Vagina (tissue), 2 donors: ENCODE results near the gene LRRC36. TPM values are rescaled to one million over a fixed set of nuclear protein-coding genes. Genes with fewer than 3 reads are reported as not detected.

ENCODE experiments used
- DNase-seq, 2 donors: peaks; one replicate each; pipeline ENCODE4 v3.0.0-alpha.2; 2017; ENCODE audit errors: extremely low spot score in 2 of 2
- H3K27ac ChIP-seq: fragments of 200-600 bp; sonication (generic); one replicate; pipeline ENCODE4 v1.5.1; 2019
- H3K27me3 ChIP-seq: fragments of 200-600 bp; sonication (generic); one replicate; pipeline ENCODE4 v1.5.1; 2019
- H3K36me3 ChIP-seq, 2 donors: fragments of 200-600 bp; sonication (generic); one replicate each; pipeline ENCODE4 v1.5.1; 2017 to 2019
- H3K4me1 ChIP-seq: fragments of 200-600 bp; sonication (generic); one replicate; pipeline ENCODE4 v1.5.1; 2019
- H3K4me3 ChIP-seq, 2 donors: fragments of 200-600 bp; sonication (generic); 1 replicate in 1 of 2; 2 replicates in 1 of 2; pipeline ENCODE4 v1.5.1; 2016 to 2019
- H3K9me3 ChIP-seq: fragments of 200-600 bp; sonication (generic); one replicate; pipeline ENCODE4 v1.5.1; 2019
- POLR2A ChIP-seq, 2 donors: fragments of 450-650 bp; IDR thresholded peaks; one replicate each; pipeline ENCODE4 v1.6.1; 2017; ENCODE audit warnings: antibody characterized with exemption in 2 of 2, mild to moderate bottlenecking in 2 of 2, moderate library complexity in 2 of 2
- POLR2AphosphoS5 ChIP-seq, 2 donors: sonication (generic); formaldehyde crosslinking; IDR thresholded peaks; one replicate each; pipeline ENCODE4 v1.9.0; 2017; ENCODE audit warnings: antibody characterized with exemption in 2 of 2, mild to moderate bottlenecking in 2 of 2, low read depth in 1 of 2; ENCODE audit not compliant: insufficient read depth in 1 of 2
- intact Hi-C: fragments of 100-400 bp; cut with DNase I; formaldehyde crosslinking; loops from one replicate; pipeline ENCODE4 v1.15.1; 2023
- total RNA-seq: library from RNA; depleted of rRNA; stranded (reverse); fragments of >200 nt; gene quantifications from one replicate; pipeline ENCODE4 v1.2.3, GENCODE V29; 2016
- TF ChIP-seq, protein P1 (sequence below), 3 experiments: fragments of 450-650 bp in 2 of 3; fragments of 200-600 bp in 1 of 3; sonication (generic) in 1 of 3; IDR thresholded peaks; one replicate each; pipeline ENCODE4 v1.5.1; 2017 to 2019; ENCODE audit warnings: antibody characterized with exemption in 3 of 3, mild to moderate bottlenecking in 2 of 3, moderate library complexity in 2 of 3

Gene LRRC36
- total RNA-seq, 1 donor from 2014 or later, result not detected

DNA sequence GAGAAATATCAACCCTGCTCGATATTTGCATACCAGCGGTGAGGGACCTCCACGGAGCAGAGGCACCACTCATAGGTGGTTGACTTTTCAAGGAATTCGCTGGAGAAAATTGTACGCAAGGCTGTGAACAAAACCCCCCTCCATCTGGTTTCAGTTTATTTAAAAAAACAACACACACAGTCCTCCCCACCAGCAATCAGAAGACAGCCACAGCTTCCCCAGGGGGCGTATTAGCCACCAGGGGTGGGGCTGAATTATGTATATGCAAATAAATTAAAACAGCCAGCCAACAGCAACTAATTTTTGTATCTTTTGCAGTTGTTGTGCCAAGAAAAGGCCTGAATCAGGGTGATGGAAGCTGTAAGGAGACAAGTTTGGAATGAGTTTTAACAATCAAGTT is 98.4 kb downstream of the LRRC36 start:
- TF ChIP-seq POLR2A (IDR thresholded peaks at IDR 0.05) (no peak), POLR2AphosphoS5 (IDR thresholded peaks at IDR 0.05; ENCODE audit: insufficient read depth in 1 of 2, low read depth in 1 of 2) (no peak)
- Histone ChIP-seq H3K27me3 (no peaks in the 10 kb centered on the region), H3K9me3 (no peaks in the 10 kb centered on the region), H3K27ac (peak overlapping the region; percentile 26), H3K4me1 (peaks cover 32% of the 10 kb centered on the region), H3K36me3 (no peaks in the 10 kb centered on the region), H3K4me3 (no peak overlapping the region)
- intact Hi-C loops, result no loop called here
- no peak for DNase-seq

GRCh38 chr16:67425580-67425979 is 99.0 kb downstream of the LRRC36 start:
- H3K27ac ChIP-seq, result peak overlapping the region; percentile 78
- DNase-seq, result no peak
- intact Hi-C loops, result no loop called here

DNA sequence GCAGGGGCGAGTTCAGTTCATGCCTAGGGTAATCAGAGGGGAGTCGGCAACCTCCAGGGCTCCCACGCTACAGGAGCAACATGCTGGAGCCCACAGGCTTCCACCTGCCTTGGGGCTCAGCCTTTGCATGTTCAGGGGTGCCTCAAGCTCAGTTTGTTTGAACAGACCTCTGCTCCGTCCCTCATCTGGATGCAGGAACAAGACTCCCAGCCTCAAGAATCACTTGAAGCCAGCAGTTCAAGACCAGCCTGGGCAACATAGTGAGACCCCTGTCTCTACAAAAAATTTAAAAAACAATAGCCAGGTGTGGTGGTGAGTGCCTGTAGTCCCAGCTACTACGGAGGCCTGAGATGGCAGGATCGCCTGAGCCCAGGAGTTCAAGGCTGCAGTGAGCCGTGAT is 99.4 kb downstream of the LRRC36 start:
- intact Hi-C loops, result no loop called here
- no peak for DNase-seq
- Histone ChIP-seq H3K9me3 (no peaks in the 10 kb centered on the region), H3K36me3 (no peaks in the 10 kb centered on the region), H3K4me3 (no peak overlapping the region), H3K27me3 (no peaks in the 10 kb centered on the region), H3K4me1 (peaks cover 41% of the 10 kb centered on the region), H3K27ac (peak overlapping the region; percentile 78)
- no peak for TF ChIP-seq POLR2AphosphoS5 (IDR thresholded peaks at IDR 0.05; ENCODE audit: insufficient read depth in 1 of 2, low read depth in 1 of 2)
- TF ChIP-seq, protein P1, sequence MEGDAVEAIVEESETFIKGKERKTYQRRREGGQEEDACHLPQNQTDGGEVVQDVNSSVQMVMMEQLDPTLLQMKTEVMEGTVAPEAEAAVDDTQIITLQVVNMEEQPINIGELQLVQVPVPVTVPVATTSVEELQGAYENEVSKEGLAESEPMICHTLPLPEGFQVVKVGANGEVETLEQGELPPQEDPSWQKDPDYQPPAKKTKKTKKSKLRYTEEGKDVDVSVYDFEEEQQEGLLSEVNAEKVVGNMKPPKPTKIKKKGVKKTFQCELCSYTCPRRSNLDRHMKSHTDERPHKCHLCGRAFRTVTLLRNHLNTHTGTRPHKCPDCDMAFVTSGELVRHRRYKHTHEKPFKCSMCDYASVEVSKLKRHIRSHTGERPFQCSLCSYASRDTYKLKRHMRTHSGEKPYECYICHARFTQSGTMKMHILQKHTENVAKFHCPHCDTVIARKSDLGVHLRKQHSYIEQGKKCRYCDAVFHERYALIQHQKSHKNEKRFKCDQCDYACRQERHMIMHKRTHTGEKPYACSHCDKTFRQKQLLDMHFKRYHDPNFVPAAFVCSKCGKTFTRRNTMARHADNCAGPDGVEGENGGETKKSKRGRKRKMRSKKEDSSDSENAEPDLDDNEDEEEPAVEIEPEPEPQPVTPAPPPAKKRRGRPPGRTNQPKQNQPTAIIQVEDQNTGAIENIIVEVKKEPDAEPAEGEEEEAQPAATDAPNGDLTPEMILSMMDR (IDR thresholded peaks at IDR 0.05), result no peak
- no peak for TF ChIP-seq POLR2A (IDR thresholded peaks at IDR 0.05)

More at GRCh38 chr16:67425580-67425979, 99.0 kb downstream of the LRRC36 start:
- no peaks in the 10 kb centered on the region for H3K27me3 ChIP-seq
- no peaks in the 10 kb centered on the region for H3K36me3 ChIP-seq
- no peak overlapping the region for H3K4me3 ChIP-seq
- peaks cover 37% of the 10 kb centered on the region for H3K4me1 ChIP-seq
- TF ChIP-seq POLR2A (IDR thresholded peaks at IDR 0.05) (no peak), POLR2AphosphoS5 (IDR thresholded peaks at IDR 0.05; ENCODE audit: insufficient read depth in 1 of 2, low read depth in 1 of 2) (no peak)
- TF ChIP-seq, protein P1 (IDR thresholded peaks at IDR 0.05), result no peak
- no peaks in the 10 kb centered on the region for H3K9me3 ChIP-seq

DNA sequence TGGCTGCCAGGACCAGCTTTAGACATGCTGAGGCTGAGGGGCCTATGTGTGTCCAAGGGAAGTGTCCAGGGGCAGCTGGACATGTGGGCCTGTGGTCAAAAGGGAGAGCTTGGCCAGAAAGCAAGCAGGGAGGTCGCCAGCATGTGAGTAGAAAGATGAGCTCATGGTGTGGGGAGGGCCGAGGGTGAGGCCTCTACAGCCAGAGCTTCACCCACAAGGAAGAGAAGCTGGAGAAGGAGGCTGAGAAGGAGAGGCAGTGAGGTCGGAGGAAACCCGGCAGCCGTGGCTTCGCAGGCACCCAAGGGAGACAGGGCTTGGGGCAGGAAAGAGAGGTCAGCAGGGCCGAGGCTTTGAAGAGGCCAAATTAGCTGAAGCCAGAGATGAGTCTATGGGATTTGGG is 100.3 kb downstream of the LRRC36 start:
- Histone ChIP-seq H3K4me3 (no peak overlapping the region), H3K4me1 (peaks cover 47% of the 10 kb centered on the region), H3K9me3 (no peaks in the 10 kb centered on the region), H3K36me3 (no peaks in the 10 kb centered on the region), H3K27me3 (no peaks in the 10 kb centered on the region), H3K27ac (peak overlapping the region; percentile 78)
- intact Hi-C loops, result no loop called here
- TF ChIP-seq, protein P1 (IDR thresholded peaks at IDR 0.05), result no peak
- no peak for TF ChIP-seq POLR2A (IDR thresholded peaks at IDR 0.05)
- TF ChIP-seq POLR2AphosphoS5 (IDR thresholded peaks at IDR 0.05; ENCODE audit: insufficient read depth in 1 of 2, low read depth in 1 of 2), result peak in 1 of 2 donors; percentile 17
- DNase-seq, result no peak

DNA sequence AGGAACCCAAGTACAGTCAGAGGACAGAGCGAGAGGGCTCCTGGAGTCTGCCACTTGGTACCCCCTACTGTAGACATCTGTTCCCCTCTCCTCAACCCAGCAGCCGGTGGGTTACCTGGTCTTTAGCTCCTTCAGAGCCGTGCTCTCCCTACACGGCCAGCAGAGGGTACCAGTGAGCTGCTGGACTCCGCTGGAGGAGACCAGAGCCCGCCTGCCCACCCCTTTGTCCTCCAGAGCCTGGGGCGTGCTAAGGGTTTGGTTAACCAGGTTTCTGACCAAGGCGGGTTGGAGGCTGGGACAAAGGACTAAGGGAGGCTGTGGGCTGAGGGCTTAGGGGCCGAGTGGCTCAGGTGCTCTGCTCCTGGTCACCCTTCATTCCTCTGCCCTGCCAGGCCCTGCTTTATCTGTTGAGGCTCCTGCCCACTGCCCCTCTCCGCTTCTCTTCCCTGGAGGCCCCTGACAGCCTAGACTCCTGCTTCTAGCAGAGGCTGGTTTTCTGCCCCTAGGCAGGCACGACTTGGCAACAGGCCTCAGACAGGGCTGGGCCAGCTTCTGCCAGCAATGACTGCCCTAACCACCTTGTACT is 101.6 kb downstream of the LRRC36 start:
- H3K36me3 ChIP-seq, result no peaks in the 10 kb centered on the region
- TF ChIP-seq POLR2AphosphoS5 (IDR thresholded peaks at IDR 0.05; ENCODE audit: insufficient read depth in 1 of 2, low read depth in 1 of 2) (peak in 1 of 2 donors; percentile 33), POLR2A (IDR thresholded peaks at IDR 0.05) (no peak)
- TF ChIP-seq, protein P1 (IDR thresholded peaks at IDR 0.05), result peak; percentile 48 to 87 (median 72)
- no peak overlapping the region for H3K4me3 ChIP-seq
- no peaks in the 10 kb centered on the region for H3K9me3 ChIP-seq
- intact Hi-C loops, result no loop called here
- no peaks in the 10 kb centered on the region for H3K27me3 ChIP-seq
- DNase-seq, result no peak
- H3K4me1 ChIP-seq, result peaks cover 60% of the 10 kb centered on the region
- peak overlapping the region; percentile 78 for H3K27ac ChIP-seq
